SK-N-SH (cell line): ENCODE results near the gene ETNK2. TPM values are rescaled to one million over a fixed set of nuclear protein-coding genes. Genes with fewer than 3 reads are reported as not detected.

Source experiments
- CTCF ChIA-PET: fragments of 300-600, 350-600 bp; formaldehyde crosslinking; extraction: SDS; loops from one replicate; lab custom pipeline; 2021; lab: Yijun Ruan, JAX
- POLR2A ChIA-PET: fragments of 350-600 bp; sonication (Branson Sonifier 250); formaldehyde crosslinking; extraction: SDS; loops from one replicate; lab custom pipeline; 2020; ENCODE audit warnings: antibody characterized with exemption, inconsistent platforms; lab: Yijun Ruan, JAX
- DNase-seq: peaks from one replicate; pipeline ENCODE4 v3.0.0; 2012
- H2AFZ ChIP-seq: fragments of 200-600 bp; sonication (generic); 2 replicates; pipeline ENCODE4 v1.8.1; 2016; ENCODE audit warnings: antibody characterized with exemption, mild to moderate bottlenecking, low read depth
- H3F3A ChIP-seq: fragments of 200-600 bp; sonication (generic); replicated peaks from 2 replicates; pipeline ENCODE3; 2016; ENCODE audit warnings: antibody characterized with exemption, mild to moderate bottlenecking; ENCODE audit not compliant: insufficient read depth
- H3K27ac ChIP-seq, 2 experiments: fragments of 200-500 bp in 1 of 2; fragments of 200-600 bp in 1 of 2; sonication (Bioruptor generic) in 1 of 2; sonication (generic), shearing (Covaris generic) in 1 of 2; 2 replicates each; pipeline versions ENCODE4 v1.5.1 to v1.6.1; 2014 to 2016; ENCODE audit warnings: low read depth in 2 of 2, inconsistent platforms in 1 of 2, low read length in 1 of 2, mild to moderate bottlenecking in 1 of 2, mixed read lengths in 1 of 2
- H3K27me3 ChIP-seq: fragments of 200-600 bp; sonication (generic), shearing (Covaris generic); 2 replicates; pipeline ENCODE4 v1.6.1; 2016; ENCODE audit warnings: mixed run types; ENCODE audit not compliant: insufficient read depth
- H3K36me3 ChIP-seq, 2 experiments: fragments of 200-500 bp in 1 of 2; fragments of 200-600 bp in 1 of 2; sonication (Bioruptor generic) in 1 of 2; sonication (generic) in 1 of 2; replicated peaks in 1 of 2; 2 replicates each; pipeline versions ENCODE3 to v1.5.1; 2014 to 2016; ENCODE audit warnings: low read length in 1 of 2, mild to moderate bottlenecking in 1 of 2; ENCODE audit not compliant: insufficient read depth in 2 of 2, control insufficient read depth in 1 of 2
- H3K4me1 ChIP-seq, 2 experiments: fragments of 200-500 bp in 1 of 2; fragments of 200-600 bp in 1 of 2; sonication (Bioruptor generic) in 1 of 2; sonication (generic), shearing (Covaris generic) in 1 of 2; 2 replicates each; pipeline versions ENCODE4 v1.5.1 to v1.6.1; 2014 to 2016; ENCODE audit warnings: low read depth in 1 of 2, low read length in 1 of 2, mixed run types in 1 of 2; ENCODE audit not compliant: insufficient read depth in 2 of 2, control insufficient read depth in 1 of 2
- H3K4me2 ChIP-seq: fragments of 200-600 bp; sonication (generic), shearing (Covaris generic); 2 replicates; pipeline ENCODE4 v1.6.1; 2017; ENCODE audit warnings: mixed run types
- H3K4me3 ChIP-seq, 2 experiments: fragments of 200-500 bp in 1 of 2; fragments of 200-600 bp in 1 of 2; sonication (Bioruptor generic) in 1 of 2; sonication (generic), shearing (Covaris generic) in 1 of 2; 2 replicates each; pipeline versions ENCODE4 v1.5.1 to v1.8.1; 2014 to 2016; ENCODE audit warnings: low read depth in 2 of 2, inconsistent platforms in 1 of 2, low read length in 1 of 2, mild to moderate bottlenecking in 1 of 2, mixed read lengths in 1 of 2, moderate library complexity in 1 of 2
- H3K79me2 ChIP-seq: fragments of 200-600 bp; sonication (generic); 2 replicates; pipeline ENCODE4 v1.8.1; 2017; ENCODE audit warnings: mild to moderate bottlenecking; ENCODE audit not compliant: insufficient read depth
- H3K9ac ChIP-seq: fragments of 200-600 bp; sonication (generic); 2 replicates; pipeline ENCODE4 v1.6.1; 2017; ENCODE audit warnings: mixed run types
- H3K9me2 ChIP-seq: fragments of 200-600 bp; sonication (generic); 2 replicates; pipeline ENCODE4 v1.6.1; 2017; ENCODE audit warnings: mixed run types
- H3K9me3 ChIP-seq: fragments of 200-600 bp; sonication (generic); 2 replicates; pipeline ENCODE4 v1.6.1; 2017; ENCODE audit warnings: mixed run types, mild to moderate bottlenecking, moderate library complexity
- H4K20me1 ChIP-seq: fragments of 200-600 bp; sonication (generic); 2 replicates; pipeline ENCODE4 v1.6.1; 2017; ENCODE audit warnings: mild to moderate bottlenecking, mixed run types; ENCODE audit not compliant: insufficient read depth
- CHD2 ChIP-seq: fragments of 150-350 bp; IDR thresholded peaks from 2 replicates; pipeline ENCODE4 v1.6.1; 2018; ENCODE audit warnings: low read length; ENCODE audit not compliant: partially characterized antibody
- ELF1 ChIP-seq: IDR thresholded peaks from 2 replicates; pipeline ENCODE4 v1.4.0; 2012
- EZH2phosphoT487 ChIP-seq: fragments of 200-600 bp; sonication (generic); IDR thresholded peaks from 2 replicates; pipeline ENCODE4 v1.6.1; 2017; ENCODE audit warnings: low read depth, mixed run types, mild to moderate bottlenecking, antibody characterized with exemption, moderate library complexity, borderline replicate concordance
- GABPA ChIP-seq: IDR thresholded peaks from 2 replicates; pipeline ENCODE4 v1.4.0; 2012; ENCODE audit warnings: low read depth, mild to moderate bottlenecking
- JUND ChIP-seq: IDR thresholded peaks from 2 replicates; pipeline ENCODE4 v1.4.0; 2012
- NRF1 ChIP-seq: IDR thresholded peaks from 2 replicates; pipeline ENCODE4 v1.6.1; 2012; ENCODE audit warnings: low read depth, mild to moderate bottlenecking, low read length
- RAD21 ChIP-seq: IDR thresholded peaks from 2 replicates; pipeline ENCODE4 v1.6.1; 2012; ENCODE audit warnings: mild to moderate bottlenecking, low read length
- RCOR1 ChIP-seq: fragments of 150-350 bp; IDR thresholded peaks from 2 replicates; pipeline ENCODE4 v1.6.1; 2017; ENCODE audit warnings: antibody characterized with exemption, low read length
- RXRA ChIP-seq: IDR thresholded peaks from 2 replicates; pipeline ENCODE4 v1.4.0; 2012; ENCODE audit warnings: low read depth, mild to moderate bottlenecking, borderline replicate concordance
- WGBS: methylation state at CpG from one replicate; pipeline ENCODE4 v1.1.6; 2017; ENCODE audit warnings: low lambda C conversion rate; 5-methylcytosine and 5-hydroxymethylcytosine counted together
- polyA plus RNA-seq, 3 experiments: library from polyadenylated mRNA; depleted of rRNA; stranded (reverse); fragments of >200 nt; gene quantifications; 2 replicates each; pipeline ENCODE4 v1.2.3, GENCODE V29; 2012
- TF ChIP-seq, protein P1 (sequence below): IDR thresholded peaks from 2 replicates; pipeline ENCODE4 v1.4.0; 2012; ENCODE audit warnings: low read depth, borderline replicate concordance

ETNK2 gene
- polyA plus RNA-seq, 1 of the 3 experiments (the other 2 are of a cell fraction) = 16.1 TPM

DNA sequence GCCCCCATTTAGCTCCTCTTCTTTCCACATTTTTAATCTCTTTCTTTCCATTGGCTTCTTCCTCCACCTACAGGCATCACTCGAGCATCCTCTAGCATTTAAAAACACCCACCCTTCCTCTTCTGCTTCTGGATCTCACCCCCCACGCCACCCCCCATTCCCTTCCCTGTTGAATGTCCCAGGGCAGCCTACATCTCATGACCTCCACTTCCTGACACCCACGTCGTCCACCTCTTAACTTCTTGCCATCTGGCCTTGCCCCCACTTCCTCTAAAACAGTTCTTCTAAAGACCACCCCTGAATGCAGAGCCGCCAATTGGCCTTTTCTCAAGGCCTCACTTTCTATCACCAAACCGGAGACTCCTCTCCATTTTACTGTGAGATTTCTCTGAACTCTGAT lies 6.1 kb upstream of the ETNK2 start:
- 65% methylated on average over 6 of the region's 6 CpGs for WGBS
- Histone ChIP-seq H3K27ac (no peak overlapping the region), H2AFZ (no peak overlapping the region), H3K9me3 (no peaks in the 10 kb centered on the region), H3K36me3 (no peaks in the 10 kb centered on the region), H3K9ac (no peak overlapping the region), H3K4me2 (no peak overlapping the region), H3F3A (no peaks in the 10 kb centered on the region), H3K9me2 (no peaks in the 10 kb centered on the region), H3K4me3 (no peak overlapping the region), H3K27me3 (no peaks in the 10 kb centered on the region; the same call in 1 of the 2 replicates), H4K20me1 (no peaks in the 10 kb centered on the region), H3K79me2 (no peaks in the 10 kb centered on the region), H3K4me1 (peaks cover 0 to under 1% of the 10 kb centered on the region in 2 experiments; a peak in 1 of 4 replicates)
- POLR2A ChIA-PET = interaction anchor here (0.5 kb wide), 1 partner anchor 75 kb away, joined by 5 read pairs; no protein-coding TSS in a partner anchor
- CTCF ChIA-PET = interaction anchor here (0.6 to 20.5 kb wide), 4 partner anchors 9 to 245 kb away, joined by 3 to 302 read pairs (median 80); partner anchors contain the start of gene PLEKHA6
- TF ChIP-seq JUND (no peak), RCOR1 (no peak), ELF1 (no peak), EZH2phosphoT487 (no peak), NRF1 (no peak), GABPA (no peak), RAD21 (no peak), RXRA (no peak)
- no peak for DNase-seq

- H3F3A ChIP-seq = no peaks in the 10 kb centered on the region
- no peak overlapping the region for H3K9ac ChIP-seq
- no peak overlapping the region for H3K4me3 ChIP-seq
- H3K9me2 ChIP-seq = no peaks in the 10 kb centered on the region
- TF ChIP-seq RXRA (no peak), CHD2 (no peak)
- TF ChIP-seq, protein P1, sequence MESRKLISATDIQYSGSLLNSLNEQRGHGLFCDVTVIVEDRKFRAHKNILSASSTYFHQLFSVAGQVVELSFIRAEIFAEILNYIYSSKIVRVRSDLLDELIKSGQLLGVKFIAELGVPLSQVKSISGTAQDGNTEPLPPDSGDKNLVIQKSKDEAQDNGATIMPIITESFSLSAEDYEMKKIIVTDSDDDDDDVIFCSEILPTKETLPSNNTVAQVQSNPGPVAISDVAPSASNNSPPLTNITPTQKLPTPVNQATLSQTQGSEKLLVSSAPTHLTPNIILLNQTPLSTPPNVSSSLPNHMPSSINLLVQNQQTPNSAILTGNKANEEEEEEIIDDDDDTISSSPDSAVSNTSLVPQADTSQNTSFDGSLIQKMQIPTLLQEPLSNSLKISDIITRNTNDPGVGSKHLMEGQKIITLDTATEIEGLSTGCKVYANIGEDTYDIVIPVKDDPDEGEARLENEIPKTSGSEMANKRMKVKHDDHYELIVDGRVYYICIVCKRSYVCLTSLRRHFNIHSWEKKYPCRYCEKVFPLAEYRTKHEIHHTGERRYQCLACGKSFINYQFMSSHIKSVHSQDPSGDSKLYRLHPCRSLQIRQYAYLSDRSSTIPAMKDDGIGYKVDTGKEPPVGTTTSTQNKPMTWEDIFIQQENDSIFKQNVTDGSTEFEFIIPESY = no peak
- H3K9me3 ChIP-seq = no peaks in the 10 kb centered on the region
- no peaks in the 10 kb centered on the region for H3K79me2 ChIP-seq
- peaks cover 3 to 12% of the 10 kb centered on the region in 2 experiments; a peak in 1 of 4 replicates for H3K4me1 ChIP-seq
- no peak for DNase-seq
- CTCF ChIA-PET = interaction anchor here (1.1 to 2.0 kb wide), 3 partner anchors 207 to 285 kb away, joined by 3 to 7 read pairs (median 4); no protein-coding TSS in a partner anchor
- H3K36me3 ChIP-seq = no peaks in the 10 kb centered on the region
- POLR2A ChIA-PET = no interaction called here
- no peaks in the 10 kb centered on the region; the same call in 1 of the 2 replicates for H3K27me3 ChIP-seq
- 74% methylated on average over 9 of the region's 10 CpGs for WGBS
- H3K27ac ChIP-seq = no peak overlapping the region
- no peak overlapping the region for H3K4me2 ChIP-seq
- H2AFZ ChIP-seq = no peak overlapping the region
- H4K20me1 ChIP-seq = no peaks in the 10 kb centered on the region
Measured at GRCh38 chr1:204155881-204156280, 4.0 kb upstream of the ETNK2 start.
